Activated effector memory CD4-positive, alpha-beta T cell treated with anti-CD3 and anti-CD28 coated beads, Interleukin-2, amount 50 U/mL, for 16 hours (primary cell): Measurements from ENCODE around the gene PARP15.
"Not testable (repeated sequence)": the region's sequence is repeated elsewhere in the genome, so short reads cannot be mapped to it uniquely, and the experiment has no call there.

Experiments
- DNase-seq: peaks from one replicate; pipeline ENCODE4 v3.0.0-alpha.2; 2020

PARP15 gene

GRCh38 chr3:122621112-122621511, 43.7 kb downstream of the PARP15 start:
- DNase-seq, result no peak

GRCh38 chr3:122623031-122623829, 45.8 kb downstream of the PARP15 start:
- DNase-seq, result no peak

GRCh38 chr3:122626515-122627180, 49.2 kb downstream of the PARP15 start:
- no peak for DNase-seq

- no peak for DNase-seq
Measured at GRCh38 chr3:122627301-122627700, 49.9 kb downstream of the PARP15 start.

- no peak for DNase-seq
Measured at GRCh38 chr3:122628567-122628966, 51.1 kb downstream of the PARP15 start.

GRCh38 chr3:122629763-122630162, 52.3 kb downstream of the PARP15 start:
- DNase-seq, result no peak

GRCh38 chr3:122635789-122636188, 58.3 kb downstream of the PARP15 start:
- DNase-seq, result no peak

GRCh38 chr3:122636697-122637096, 59.2 kb downstream of the PARP15 start:
- no peak for DNase-seq

- no peak for DNase-seq
Measured at GRCh38 chr3:122640437-122640999, 63.1 kb downstream of the PARP15 start.

GRCh38 chr3:122642935-122643334, 65.5 kb downstream of the PARP15 start:
- no peak for DNase-seq

GRCh38 chr3:122646146-122646988, 68.9 kb downstream of the PARP15 start:
- DNase-seq, result no peak

- not testable (repeated sequence) for DNase-seq
Measured at GRCh38 chr3:122651233-122651907, 73.9 kb downstream of the PARP15 start.

- not testable (repeated sequence) for DNase-seq
Measured at GRCh38 chr3:122651962-122652361, 74.5 kb downstream of the PARP15 start.

GRCh38 chr3:122658336-122658735, 80.9 kb downstream of the PARP15 start:
- DNase-seq, result not testable (repeated sequence)

- no peak for DNase-seq
Measured at GRCh38 chr3:122660297-122660974, 83.0 kb downstream of the PARP15 start.

- no peak for DNase-seq
Measured at GRCh38 chr3:122661633-122662032, 84.2 kb downstream of the PARP15 start.

GRCh38 chr3:122662505-122662904, 85.1 kb downstream of the PARP15 start:
- no peak for DNase-seq

- DNase-seq, result no peak
Measured at GRCh38 chr3:122665226-122665786, 87.9 kb downstream of the PARP15 start.

GRCh38 chr3:122665881-122666280, 88.4 kb downstream of the PARP15 start:
- no peak for DNase-seq

GRCh38 chr3:122668930-122669730, 91.7 kb downstream of the PARP15 start:
- no peak for DNase-seq

- no peak for DNase-seq
Measured at GRCh38 chr3:122671553-122671952, 94.1 kb downstream of the PARP15 start.
